Measurements from ENCODE around the gene FOXO1. TPM values are rescaled to one million over a fixed set of nuclear protein-coding genes. Genes with fewer than 3 reads are reported as not detected.
A peak's percentile ranks its signal among the peaks of the same experiment; 100 is the strongest.

The FOXO1 gene
- total RNA-seq, 1 donor from 2014 or later = 19.9 TPM

GRCh38 chr13:40517486-40518480 is 148.7 kb downstream of the FOXO1 start:
- H3K27ac ChIP-seq = no peak overlapping the region

GRCh38 chr13:40515702-40516101 is 150.7 kb downstream of the FOXO1 start:
- TF ChIP-seq CTCF (IDR thresholded peaks at IDR 0.05) = no peak
- intact Hi-C loops (cut with DNase I) = no loop called here
- no peak for DNase-seq

More at GRCh38 chr13:40517486-40518480, 148.7 kb downstream of the FOXO1 start:
- no peak for ATAC-seq
- no peak for DNase-seq
- Histone ChIP-seq H3K27me3 (ENCODE audit: low read depth) (no peaks in the 10 kb centered on the region), H3K36me3 (no peaks in the 10 kb centered on the region), H3K4me1 (no peaks in the 10 kb centered on the region), H3K4me3 (no peak overlapping the region), H3K9me3 (no peaks in the 10 kb centered on the region)
- intact Hi-C loops (cut with DNase I) = no loop called here
- no peak for TF ChIP-seq CTCF (IDR thresholded peaks at IDR 0.05)

DNA sequence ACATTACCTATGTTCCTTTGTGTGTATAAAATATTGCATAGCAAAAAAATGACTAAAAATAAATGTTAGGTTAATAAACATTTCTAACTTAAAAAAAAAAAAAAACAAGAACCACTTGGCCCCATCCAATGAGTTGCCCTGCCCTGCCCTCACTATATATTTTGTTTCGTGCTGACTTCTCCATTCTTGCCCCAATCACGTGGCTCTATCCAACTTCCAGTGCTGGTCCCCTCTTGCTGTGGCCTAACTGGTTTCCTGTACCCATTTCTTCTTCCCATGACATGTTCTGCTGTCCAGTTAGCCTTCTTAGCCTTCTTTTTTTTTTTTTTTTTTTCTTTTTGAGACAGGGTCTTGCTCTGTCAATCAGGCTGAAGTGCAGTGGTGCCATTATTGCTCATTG is 151.6 kb downstream of the FOXO1 start:
- Histone ChIP-seq H3K27ac (no peak overlapping the region), H3K9me3 (no peaks in the 10 kb centered on the region), H3K27me3 (ENCODE audit: low read depth) (no peaks in the 10 kb centered on the region), H3K4me1 (no peaks in the 10 kb centered on the region), H3K36me3 (no peaks in the 10 kb centered on the region), H3K4me3 (no peak overlapping the region)
- TF ChIP-seq CTCF (IDR thresholded peaks at IDR 0.05) = no peak
- intact Hi-C loops (cut with DNase I) = no loop called here
- DNase-seq (no peak), ATAC-seq (no peak)

More at GRCh38 chr13:40515702-40516101, 150.7 kb downstream of the FOXO1 start:
- H3K9me3 ChIP-seq = no peaks in the 10 kb centered on the region
- H3K36me3 ChIP-seq = no peaks in the 10 kb centered on the region
- H3K27me3 ChIP-seq (ENCODE audit: low read depth) = no peaks in the 10 kb centered on the region
- ATAC-seq = no peak
- H3K4me1 ChIP-seq = no peaks in the 10 kb centered on the region
- no peak overlapping the region for H3K4me3 ChIP-seq
- H3K27ac ChIP-seq = no peak overlapping the region

DNA sequence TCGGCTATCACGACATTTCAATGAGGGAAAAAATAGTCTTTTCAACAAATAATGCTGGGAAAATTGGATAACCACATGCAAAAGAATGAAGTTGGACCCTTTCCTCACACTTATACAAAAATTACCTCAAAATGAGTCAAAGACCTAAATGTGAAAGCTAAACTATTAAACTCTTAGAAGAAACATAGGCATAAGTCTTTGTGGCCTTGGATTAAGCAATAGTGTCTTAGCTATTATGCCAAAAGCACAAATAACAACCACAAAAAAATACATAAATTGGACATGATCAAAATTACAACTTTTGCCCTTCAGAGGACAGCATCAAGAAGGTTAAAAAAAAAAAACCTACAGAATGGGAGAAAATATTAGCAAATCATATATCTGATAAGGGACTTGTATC is 156.6 kb downstream of the FOXO1 start:
- peaks cover 5% of the 10 kb centered on the region for H3K4me1 ChIP-seq
- no peaks in the 10 kb centered on the region for H3K27me3 ChIP-seq (ENCODE audit: low read depth)
- H3K9me3 ChIP-seq = no peaks in the 10 kb centered on the region
- no peaks in the 10 kb centered on the region for H3K36me3 ChIP-seq
- intact Hi-C loops (cut with DNase I) = no loop called here
- no peak overlapping the region for H3K27ac ChIP-seq
- ATAC-seq (no peak), DNase-seq (no peak)
- TF ChIP-seq CTCF (IDR thresholded peaks at IDR 0.05) = no peak
- H3K4me3 ChIP-seq = no peak overlapping the region

DNA sequence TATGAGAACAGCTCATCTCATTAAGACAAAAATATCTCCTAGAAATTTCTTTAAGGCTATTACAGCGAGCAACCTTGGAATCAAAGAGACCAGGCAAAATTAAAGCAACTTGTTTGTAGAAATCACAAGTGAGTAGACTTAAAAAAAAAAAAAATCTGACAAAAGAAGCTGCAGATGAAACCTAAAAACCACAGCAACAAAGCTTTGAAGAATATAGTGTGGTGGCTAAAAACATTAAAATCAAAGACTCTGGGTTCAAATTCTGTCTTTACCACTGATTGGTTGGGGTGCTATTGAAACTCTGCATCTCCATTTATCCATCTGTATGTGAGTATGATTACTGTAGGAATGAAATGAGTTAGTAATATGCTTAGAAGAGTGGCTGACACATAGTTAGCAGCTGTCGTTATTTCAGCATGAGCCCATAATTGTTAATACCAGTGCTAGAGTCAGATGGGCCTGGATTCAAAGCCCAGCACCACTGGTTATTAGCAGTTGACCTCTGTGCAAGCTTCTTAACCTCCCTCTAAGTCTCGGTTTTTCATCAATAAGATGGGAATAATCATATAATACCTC is 157.6 kb downstream of the FOXO1 start:
- ATAC-seq (no peak), DNase-seq (no peak)
- H3K9me3 ChIP-seq = no peaks in the 10 kb centered on the region
- H3K4me1 ChIP-seq = peaks cover 5% of the 10 kb centered on the region
- H3K27me3 ChIP-seq (ENCODE audit: low read depth) = no peaks in the 10 kb centered on the region
- H3K36me3 ChIP-seq = no peaks in the 10 kb centered on the region
- H3K27ac ChIP-seq = peak overlapping the region; percentile 60
- no peak for TF ChIP-seq CTCF (IDR thresholded peaks at IDR 0.05)
- intact Hi-C loops (cut with DNase I) = no loop called here
- no peak overlapping the region for H3K4me3 ChIP-seq
